Stimulated activated CD8-positive, alpha-beta memory T cell treated with anti-CD3 and anti-CD28 coated beads, Interleukin-15, amount 100 ng/mL, for 48 hours (primary cell): Measurements from ENCODE around the gene STON1.
"Not testable (repeated sequence)": the region's sequence is repeated elsewhere in the genome, so short reads cannot be mapped to it uniquely, and the experiment has no call there.

Experiments used
- DNase-seq, 2 donors: peaks; one replicate each; pipeline ENCODE4 v3.0.0-alpha.2; 2020; ENCODE audit warnings: low read depth in 2 of 2

The STON1 gene, protein sequence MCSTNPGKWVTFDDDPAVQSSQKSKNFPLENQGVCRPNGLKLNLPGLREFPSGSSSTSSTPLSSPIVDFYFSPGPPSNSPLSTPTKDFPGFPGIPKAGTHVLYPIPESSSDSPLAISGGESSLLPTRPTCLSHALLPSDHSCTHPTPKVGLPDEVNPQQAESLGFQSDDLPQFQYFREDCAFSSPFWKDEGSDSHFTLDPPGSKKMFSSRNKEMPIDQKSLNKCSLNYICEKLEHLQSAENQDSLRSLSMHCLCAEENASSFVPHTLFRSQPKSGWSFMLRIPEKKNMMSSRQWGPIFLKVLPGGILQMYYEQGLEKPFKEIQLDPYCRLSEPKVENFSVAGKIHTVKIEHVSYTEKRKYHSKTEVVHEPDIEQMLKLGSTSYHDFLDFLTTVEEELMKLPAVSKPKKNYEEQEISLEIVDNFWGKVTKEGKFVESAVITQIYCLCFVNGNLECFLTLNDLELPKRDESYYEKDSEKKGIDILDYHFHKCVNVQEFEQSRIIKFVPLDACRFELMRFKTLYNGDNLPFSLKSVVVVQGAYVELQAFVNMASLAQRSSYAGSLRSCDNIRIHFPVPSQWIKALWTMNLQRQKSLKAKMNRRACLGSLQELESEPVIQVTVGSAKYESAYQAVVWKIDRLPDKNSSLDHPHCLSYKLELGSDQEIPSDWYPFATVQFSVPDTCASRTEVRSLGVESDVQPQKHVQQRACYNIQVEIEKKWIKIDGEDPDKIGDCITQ

GRCh38 chr2:48530033-48530811, at the start of gene STON1:
Gene STON1 (plus strand): TSS chr2:48530154. CDS start chr2:48580634, 50,480 bp downstream.
- peak in 1 of 2 donors; percentile 1 for DNase-seq

DNA sequence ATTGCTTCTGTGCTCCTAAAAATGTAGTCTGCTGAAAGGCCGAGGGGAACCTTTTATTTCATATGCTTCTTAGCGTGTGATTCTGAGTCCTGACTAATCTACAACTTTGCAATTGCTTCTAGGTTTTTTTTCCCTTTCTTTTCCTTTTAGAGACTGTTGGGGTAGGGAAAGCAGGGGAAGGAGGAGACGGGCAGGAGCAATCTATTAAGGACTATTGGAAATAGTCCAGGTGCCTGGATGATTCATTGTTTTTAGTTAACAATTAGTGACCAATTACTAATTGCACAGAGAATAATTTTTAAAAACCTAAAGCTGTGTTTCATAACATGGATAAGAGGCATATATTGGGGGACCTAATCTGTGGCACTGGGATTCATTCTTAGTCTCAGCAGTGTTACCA, 49.4 kb upstream of the STON1 start:
- no peak for DNase-seq

DNA sequence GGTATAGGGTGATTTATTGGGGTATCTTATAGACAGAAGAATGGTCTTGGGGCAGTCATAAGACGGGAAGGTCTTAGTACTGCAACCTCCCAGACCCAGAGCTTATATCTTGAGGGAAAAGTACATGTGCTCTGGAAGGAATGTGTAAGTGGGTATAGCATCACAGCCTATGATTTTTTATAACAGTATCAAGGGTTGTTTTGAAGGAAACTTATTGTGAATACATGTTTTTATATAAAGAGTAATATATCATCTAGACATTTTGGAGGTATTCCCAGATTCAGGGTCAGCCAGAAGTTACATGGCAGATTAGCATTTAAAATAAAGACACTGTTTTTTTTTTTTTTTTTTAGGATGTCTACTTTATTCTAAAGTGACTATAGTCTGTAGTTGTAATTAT, 47.6 kb upstream of the STON1 start:
- no peak for DNase-seq

DNA sequence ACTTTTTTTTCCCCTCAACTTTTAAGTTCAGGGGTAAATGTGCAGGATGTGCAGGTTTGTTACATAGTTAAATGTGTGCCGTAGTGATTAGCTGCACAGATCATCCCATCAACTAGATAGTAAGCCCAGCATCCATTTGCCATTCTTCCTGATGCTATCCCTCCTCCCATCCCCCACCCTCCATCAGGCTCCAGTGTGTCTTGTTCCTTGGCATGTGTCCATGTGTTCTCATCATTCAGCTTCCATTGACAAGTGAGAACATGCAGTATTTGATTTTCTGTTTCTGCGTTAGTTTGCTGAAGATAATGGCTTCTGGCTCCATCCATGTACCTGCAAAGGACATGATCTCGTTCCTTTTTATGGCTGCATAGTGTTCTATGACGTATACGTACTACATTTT, 47.2 kb upstream of the STON1 start:
- DNase-seq = no peak

GRCh38 chr2:48483506-48483905, 46.4 kb upstream of the STON1 start:
- DNase-seq = no peak

DNA sequence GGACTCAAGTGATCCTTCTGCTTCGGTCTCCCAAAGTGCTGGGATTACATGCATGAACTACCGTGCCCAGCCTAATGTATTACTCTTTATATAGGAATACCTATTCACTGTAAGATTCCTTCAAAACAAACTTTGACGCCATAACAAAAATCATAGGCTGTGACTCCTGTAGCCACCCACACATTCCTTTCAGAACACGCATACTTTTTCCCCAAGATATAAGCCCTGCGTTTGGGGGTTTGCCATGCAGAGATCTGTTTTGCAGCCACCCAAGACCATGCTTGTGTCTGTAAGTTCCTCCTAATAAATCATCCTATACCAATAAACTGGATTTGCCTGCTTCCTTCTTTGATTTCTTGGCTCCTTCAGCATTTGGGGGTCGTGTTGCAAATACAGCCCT, 46.0 kb upstream of the STON1 start:
- DNase-seq = no peak

DNA sequence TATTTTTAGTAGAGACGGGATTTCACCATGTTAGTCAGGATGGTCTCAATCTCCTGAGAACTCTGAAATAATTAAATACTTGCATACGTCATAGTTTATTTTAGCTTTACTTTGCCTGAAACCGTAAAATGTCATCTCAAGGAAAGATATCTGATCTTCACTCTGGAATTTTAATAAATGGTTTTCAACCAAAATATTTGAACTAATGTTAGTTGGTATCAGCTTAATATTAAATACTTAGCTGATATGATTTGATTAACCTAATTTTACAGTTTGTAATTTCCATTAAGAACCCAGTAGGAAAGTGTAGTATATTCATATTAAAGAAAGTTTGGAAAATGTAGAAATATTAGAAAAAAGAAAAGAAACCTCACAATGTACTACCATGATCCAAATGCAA, 41.4 kb upstream of the STON1 start:
- no peak for DNase-seq

- DNase-seq = no peak
These were observed 33.1 kb upstream of the STON1 start for GRCh38 chr2:48496849-48497248.

- DNase-seq = no peak
These were observed 25.2 kb upstream of the STON1 start for GRCh38 chr2:48504647-48505327.

GRCh38 chr2:48507111-48507510, 22.8 kb upstream of the STON1 start:
- no peak for DNase-seq

- DNase-seq = no peak
These were observed 21.4 kb upstream of the STON1 start for GRCh38 chr2:48508461-48509124.

GRCh38 chr2:48510329-48510728, 19.6 kb upstream of the STON1 start:
- DNase-seq = no peak

DNA sequence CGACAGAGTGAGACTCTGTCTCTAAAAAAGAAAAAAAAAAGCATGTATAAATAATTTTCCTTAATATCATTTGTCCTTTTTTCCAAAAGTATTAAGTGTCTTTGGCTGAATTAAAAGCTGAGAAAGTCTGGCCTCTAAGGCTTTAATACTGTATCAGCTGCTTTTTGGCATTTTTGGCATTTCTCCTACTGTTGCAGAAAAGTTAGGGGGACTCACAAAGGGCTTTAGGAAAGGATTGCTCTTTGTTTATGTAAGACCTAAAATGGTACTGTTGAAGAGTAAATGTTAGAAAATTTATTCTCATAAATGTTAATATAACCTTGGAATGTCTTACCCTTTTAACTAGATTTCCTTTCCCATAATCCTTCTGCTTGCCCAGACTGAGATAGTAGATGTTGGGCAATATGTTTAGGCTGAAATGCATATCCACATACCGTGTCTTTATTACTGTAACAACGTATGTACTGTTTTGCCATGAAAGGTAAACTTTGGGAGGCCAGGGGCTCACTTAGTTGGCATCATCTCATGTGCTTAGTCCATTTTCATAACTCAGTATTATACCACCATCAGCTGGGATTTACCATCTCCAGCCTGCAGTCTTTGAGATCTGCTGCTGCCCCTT, 18.0 kb upstream of the STON1 start:
- no peak for DNase-seq

DNA sequence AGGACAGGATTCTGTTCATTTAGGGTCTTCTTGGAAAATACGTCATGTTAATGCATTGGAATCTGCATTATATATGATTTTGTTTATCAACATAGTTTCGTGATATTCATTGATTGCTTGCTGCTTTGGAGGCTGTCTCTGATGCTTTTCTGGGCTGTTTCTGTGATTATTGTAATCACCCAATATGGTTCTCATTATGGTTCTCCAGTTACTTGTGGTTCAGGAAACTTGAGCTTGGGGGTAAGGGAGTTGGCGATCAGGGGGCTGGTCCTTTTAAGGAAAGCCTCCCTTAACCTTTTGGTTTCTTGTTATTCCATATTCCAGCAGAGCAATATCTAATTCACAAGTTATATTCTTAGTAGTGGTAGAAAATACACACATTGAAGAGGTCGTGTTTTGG, 17.4 kb upstream of the STON1 start:
- no peak for DNase-seq

DNA sequence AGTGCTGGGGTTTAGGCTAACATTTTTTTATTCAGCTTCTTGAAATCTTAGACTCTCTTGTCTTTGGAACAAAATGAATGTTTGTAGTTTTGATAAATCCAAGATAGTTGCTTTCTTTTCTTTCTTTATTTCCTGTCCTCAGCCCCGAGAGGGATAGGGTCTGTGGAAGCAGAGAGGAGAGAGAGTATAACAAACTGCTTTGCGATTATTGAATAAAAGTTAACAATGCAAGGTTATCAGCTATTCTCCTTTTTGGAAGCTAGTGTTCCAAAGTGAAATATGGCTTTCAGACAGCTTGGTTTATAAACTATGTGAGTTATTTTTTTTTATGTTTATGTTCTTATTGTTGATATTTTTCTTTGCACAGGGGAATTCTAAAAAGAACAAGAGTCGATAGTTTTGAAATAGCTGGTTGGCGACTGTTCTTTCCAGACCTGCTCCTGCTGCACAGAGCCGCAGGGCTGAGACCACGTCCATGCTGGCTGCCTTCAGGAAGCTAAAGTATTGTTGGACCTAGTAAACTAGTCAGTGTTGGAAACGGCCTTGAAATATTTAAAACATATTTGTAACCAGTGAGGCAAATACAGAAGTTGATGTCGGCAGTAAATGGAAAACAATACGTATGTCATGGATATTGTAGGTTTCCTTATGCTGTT, 15.5 kb upstream of the STON1 start:
- no peak for DNase-seq

- no peak for DNase-seq
These were observed 14.4 kb upstream of the STON1 start for GRCh38 chr2:48515513-48515985.

GRCh38 chr2:48519593-48519992, 10.4 kb upstream of the STON1 start:
- no peak for DNase-seq

DNA sequence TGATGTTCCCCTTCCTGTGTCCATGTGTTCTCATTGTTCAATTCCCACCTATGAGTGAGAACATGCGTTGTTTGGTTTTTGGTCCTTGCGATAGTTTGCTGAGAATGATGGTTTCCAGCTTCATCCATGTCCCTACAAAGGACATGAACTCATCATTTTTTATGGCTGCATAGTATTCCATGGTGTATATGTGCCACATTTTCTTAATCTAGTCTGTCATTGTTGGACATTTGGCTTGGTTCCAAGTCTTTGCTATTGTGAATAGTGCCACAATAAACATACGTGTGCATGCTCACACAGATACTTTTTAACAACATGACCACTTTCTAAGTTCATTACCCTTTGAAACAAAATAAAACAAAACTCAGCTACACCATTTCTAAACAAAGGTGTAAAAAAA, 5.2 kb upstream of the STON1 start:
- not testable (repeated sequence) for DNase-seq

DNA sequence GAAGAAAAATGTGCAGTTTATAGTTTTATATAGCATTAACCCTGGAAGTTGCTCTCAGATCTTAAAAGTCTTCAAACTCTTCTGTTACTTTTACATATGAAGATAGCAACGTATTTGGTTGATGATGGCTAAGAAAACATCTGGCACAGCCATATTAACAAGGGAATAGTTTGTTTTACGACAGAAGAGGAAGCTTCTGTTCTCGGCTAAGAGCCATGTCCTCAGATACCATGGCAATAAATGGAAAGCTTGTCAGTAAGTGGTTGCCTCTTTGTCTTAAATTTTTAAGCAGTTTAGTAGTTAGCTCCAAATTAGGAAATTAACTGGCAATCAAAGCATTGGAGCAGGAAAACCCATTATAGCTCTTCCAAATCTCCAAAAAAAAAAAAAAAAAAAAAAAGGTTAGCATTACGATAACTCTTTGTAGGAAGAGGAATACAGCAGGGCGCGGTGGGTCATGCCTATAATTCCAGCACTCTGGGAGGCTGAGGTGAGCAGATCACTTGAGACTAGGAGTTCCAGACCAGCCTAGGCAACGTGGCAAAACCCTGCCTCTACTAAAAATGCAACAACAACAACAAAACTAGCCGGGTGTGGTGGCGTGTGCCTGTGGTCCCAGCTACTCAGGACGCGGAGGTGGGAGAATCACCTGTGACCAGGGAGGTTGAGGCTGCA, 4.5 kb upstream of the STON1 start:
- no peak for DNase-seq
